CD4-positive, CD25-positive, alpha-beta regulatory T cell (primary cell): ENCODE data around the gene COIL. TPM values are rescaled to one million over a fixed set of nuclear protein-coding genes. Genes with fewer than 3 reads are reported as not detected.

Experiments
- ATAC-seq, 2 donors: fragments of 150-1000 bp; cut with Tn5 transposase; one replicate each; pipeline ENCODE4 v1.10.0; 2021; ENCODE audit warnings: low read depth in 2 of 2, moderate number of reproducible peaks in 2 of 2, moderate library complexity in 1 of 2
- DNase-seq, 3 donors: peaks; one replicate each; pipeline versions ENCODE4 v3.0.0 to v3.0.0-alpha.2; 2012 to 2022; ENCODE audit warnings: mixed read lengths in 1 of 3
- H3K27ac ChIP-seq: one replicate; pipeline ENCODE4 v1.7.0; 2013; ENCODE audit warnings: mild to moderate bottlenecking, low read length; ENCODE audit not compliant: insufficient read depth, poor library complexity, severe bottlenecking
- H3K27me3 ChIP-seq: one replicate; pipeline ENCODE4 v1.7.0; 2013; ENCODE audit warnings: low read length; ENCODE audit not compliant: control insufficient read depth, insufficient read depth
- H3K36me3 ChIP-seq: one replicate; pipeline ENCODE4 v1.7.0; 2013; ENCODE audit warnings: mild to moderate bottlenecking, low read length, moderate library complexity; ENCODE audit not compliant: control insufficient read depth, insufficient read depth
- H3K4me1 ChIP-seq: 2 replicates; pipeline ENCODE4 v1.7.0; 2013; ENCODE audit warnings: mild to moderate bottlenecking, low read length; ENCODE audit not compliant: insufficient read depth, control insufficient read depth, poor library complexity, severe bottlenecking
- H3K4me3 ChIP-seq: one replicate; pipeline ENCODE4 v1.7.0; 2013; ENCODE audit warnings: low read depth, mild to moderate bottlenecking, low read length, moderate library complexity
- H3K9me3 ChIP-seq, 2 experiments: 1 replicate in 1 of 2; 2 replicates in 1 of 2; pipeline ENCODE4 v1.7.0; 2013; ENCODE audit warnings: low read length in 2 of 2, mild to moderate bottlenecking in 1 of 2, moderate library complexity in 1 of 2; ENCODE audit not compliant: control insufficient read depth in 2 of 2
- H3K27ac Mint-ChIP-seq, 3 donors: one replicate each; pipeline ENCODE4 v1.8.0; 2020 to 2022; ENCODE audit warnings: mild to moderate bottlenecking in 3 of 3, mixed read lengths in 3 of 3, moderate library complexity in 2 of 3
- H3K27me3 Mint-ChIP-seq: one replicate; pipeline ENCODE4 v1.8.0; 2022; ENCODE audit warnings: mild to moderate bottlenecking, mixed read lengths
- H3K36me3 Mint-ChIP-seq: one replicate; pipeline ENCODE4 v1.8.0; 2020; ENCODE audit warnings: mixed read lengths
- H3K4me1 Mint-ChIP-seq, 4 donors: one replicate each; pipeline ENCODE4 v1.8.0; 2020 to 2022; ENCODE audit warnings: mixed read lengths in 4 of 4, mild to moderate bottlenecking in 1 of 4
- H3K4me3 Mint-ChIP-seq, 4 donors: one replicate each; pipeline ENCODE4 v1.8.0; 2020 to 2022; ENCODE audit warnings: mild to moderate bottlenecking in 4 of 4, mixed read lengths in 4 of 4, moderate library complexity in 3 of 4
- H3K9me3 Mint-ChIP-seq, 7 donors: one replicate each; pipeline ENCODE4 v1.8.0; 2020 to 2022; ENCODE audit warnings: mixed read lengths in 7 of 7, mild to moderate bottlenecking in 3 of 7, moderate library complexity in 2 of 7
- polyA plus RNA-seq, 4 donors: library from polyadenylated mRNA; unstranded; fragments of 300-500 nt; fragmentation: Illumina TruSeq; gene quantifications; one replicate each; pipeline ENCODE4 v1.2.3, GENCODE V29; 2021
- total RNA-seq: library from RNA; stranded (reverse); gene quantifications from one replicate; pipeline ENCODE4 v1.2.3, GENCODE V29; 2022

The COIL gene
- total and polyA plus RNA-seq, 5 donors from 2014 or later, result 15.4 to 21.4 (median 18.6) TPM

DNA sequence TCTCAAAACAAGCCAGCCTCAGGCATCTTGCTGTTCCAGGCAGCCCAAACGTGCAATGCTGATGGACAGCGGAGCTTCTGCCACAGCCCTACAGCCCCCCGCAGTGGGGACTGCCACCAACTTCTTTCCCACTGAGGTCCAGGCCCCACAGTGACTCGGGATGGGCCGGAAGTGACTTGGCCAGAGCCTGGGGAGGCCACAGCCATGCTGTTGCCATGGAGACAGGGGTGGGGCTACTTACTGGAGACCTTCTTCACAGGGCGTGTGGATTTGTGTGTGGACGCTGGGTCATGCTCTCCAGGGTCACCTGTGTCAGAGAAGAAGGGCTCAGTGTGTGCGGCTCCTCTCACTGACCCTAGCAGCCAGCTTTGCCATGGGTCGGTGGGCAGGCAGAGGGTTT lies 62.0 kb downstream of the COIL start:
- H3K27me3 Mint-ChIP-seq, result no peaks in the 10 kb centered on the region
- H3K9me3 ChIP-seq, result no peaks in the 10 kb centered on the region
- no peak overlapping the region for H3K27ac ChIP-seq
- H3K9me3 Mint-ChIP-seq, result no peaks in the 10 kb centered on the region
- H3K4me1 ChIP-seq, result no peaks in the 10 kb centered on the region
- no peak overlapping the region for H3K27ac Mint-ChIP-seq
- DNase-seq (no peak), ATAC-seq (no peak)
- no peaks in the 10 kb centered on the region for H3K27me3 ChIP-seq
- peaks cover 0 to 13% (median 6%) of the 10 kb centered on the region in 4 donors for H3K4me1 Mint-ChIP-seq
- no peak overlapping the region for H3K4me3 ChIP-seq
- no peak overlapping the region for H3K4me3 Mint-ChIP-seq
- peaks cover 92% of the 10 kb centered on the region for H3K36me3 ChIP-seq
- H3K36me3 Mint-ChIP-seq, result peaks cover 54% of the 10 kb centered on the region

GRCh38 chr17:56897646-56898424 lies 63.0 kb downstream of the COIL start:
- DNase-seq (no peak), ATAC-seq (no peak)
- H3K27ac Mint-ChIP-seq, result peak overlapping the region in 2 of 3 donors; percentile 10 to 11
- H3K9me3 Mint-ChIP-seq, result no peaks in the 10 kb centered on the region
- Histone ChIP-seq H3K9me3 (no peaks in the 10 kb centered on the region), H3K27me3 (no peaks in the 10 kb centered on the region), H3K36me3 (peaks cover 94% of the 10 kb centered on the region), H3K4me3 (no peak overlapping the region), H3K27ac (no peak overlapping the region), H3K4me1 (no peaks in the 10 kb centered on the region)
- peaks cover 0 to 13% (median 4%) of the 10 kb centered on the region in 4 donors for H3K4me1 Mint-ChIP-seq
- no peaks in the 10 kb centered on the region for H3K27me3 Mint-ChIP-seq
- H3K36me3 Mint-ChIP-seq, result peaks cover 56% of the 10 kb centered on the region
- H3K4me3 Mint-ChIP-seq, result no peak overlapping the region

DNA sequence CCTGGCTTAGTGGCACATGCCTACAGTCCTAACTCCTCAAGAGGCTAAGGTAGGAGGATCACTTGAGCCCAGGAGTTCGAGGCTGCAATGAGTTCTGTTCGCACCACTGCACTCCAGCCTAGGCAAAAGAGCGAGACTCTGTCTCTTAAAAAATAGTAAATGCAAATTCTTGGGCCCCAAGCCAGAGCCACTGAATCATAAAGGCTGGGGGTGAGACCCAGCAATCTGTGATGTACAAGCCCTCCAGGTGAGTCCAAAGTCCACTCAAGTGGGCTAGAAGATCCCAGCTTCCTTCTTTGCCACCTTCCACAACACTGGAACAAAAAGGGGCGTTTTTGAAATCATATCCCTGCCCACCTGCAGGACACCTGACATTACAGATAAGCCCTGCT lies 63.9 kb downstream of the COIL start:
- H3K27ac ChIP-seq, result no peak overlapping the region
- H3K4me3 ChIP-seq, result no peak overlapping the region
- peaks cover 0 to 14% (median 7%) of the 10 kb centered on the region in 4 donors for H3K4me1 Mint-ChIP-seq
- H3K4me1 ChIP-seq, result no peaks in the 10 kb centered on the region
- no peaks in the 10 kb centered on the region for H3K9me3 Mint-ChIP-seq
- H3K27me3 ChIP-seq, result no peaks in the 10 kb centered on the region
- DNase-seq (no peak), ATAC-seq (no peak)
- H3K36me3 ChIP-seq, result peaks cover 94% of the 10 kb centered on the region
- no peaks in the 10 kb centered on the region for H3K27me3 Mint-ChIP-seq
- no peak overlapping the region for H3K4me3 Mint-ChIP-seq
- no peaks in the 10 kb centered on the region for H3K9me3 ChIP-seq
- peaks cover 60% of the 10 kb centered on the region for H3K36me3 Mint-ChIP-seq
- no peak overlapping the region for H3K27ac Mint-ChIP-seq

DNA sequence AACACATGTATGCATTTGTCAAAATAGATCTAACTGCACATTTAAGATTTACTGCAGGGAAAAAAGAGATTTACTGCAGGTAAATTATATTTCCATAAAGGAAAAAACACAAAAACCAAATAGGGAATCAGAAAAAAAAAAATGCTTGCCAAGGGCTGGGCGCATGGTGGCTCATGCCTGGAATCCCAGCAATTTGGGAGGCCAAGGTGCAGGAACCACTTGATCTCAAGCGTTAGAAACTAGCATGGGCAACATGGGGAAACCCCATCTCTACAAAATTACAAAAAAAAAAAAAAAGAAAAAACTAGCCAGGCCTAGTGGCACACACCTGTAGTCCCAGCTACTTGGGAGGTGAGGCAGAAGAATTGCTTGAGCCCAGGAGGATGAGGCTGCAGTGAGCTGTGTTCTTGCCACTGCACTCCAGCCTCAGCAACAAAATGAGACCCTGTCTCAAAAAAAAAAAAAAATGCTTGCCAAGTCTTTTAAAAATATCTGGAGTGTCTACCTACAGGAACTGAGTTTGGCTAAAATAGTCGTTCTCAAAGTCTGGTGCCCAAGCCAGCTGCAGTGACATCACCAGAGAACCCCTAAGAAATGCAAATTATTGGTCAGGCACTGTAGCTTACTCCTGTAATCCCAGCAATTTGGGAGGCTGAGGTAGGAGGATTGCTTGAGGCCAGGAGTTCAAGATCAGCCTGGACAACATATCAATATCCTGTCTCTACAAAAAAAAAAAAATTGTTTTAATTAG lies 64.5 kb downstream of the COIL start:
- ATAC-seq (no peak), DNase-seq (no peak)
- Histone ChIP-seq H3K36me3 (peaks cover 94% of the 10 kb centered on the region), H3K9me3 (no peaks in the 10 kb centered on the region), H3K27ac (no peak overlapping the region), H3K4me1 (no peaks in the 10 kb centered on the region), H3K27me3 (no peaks in the 10 kb centered on the region), H3K4me3 (no peak overlapping the region)
- Mint-ChIP-seq H3K9me3 (no peaks in the 10 kb centered on the region), H3K4me1 (peaks cover 0 to 13% (median 5%) of the 10 kb centered on the region in 4 donors), H3K27me3 (no peaks in the 10 kb centered on the region), H3K36me3 (peaks cover 56% of the 10 kb centered on the region), H3K27ac (no peak overlapping the region), H3K4me3 (no peak overlapping the region)

DNA sequence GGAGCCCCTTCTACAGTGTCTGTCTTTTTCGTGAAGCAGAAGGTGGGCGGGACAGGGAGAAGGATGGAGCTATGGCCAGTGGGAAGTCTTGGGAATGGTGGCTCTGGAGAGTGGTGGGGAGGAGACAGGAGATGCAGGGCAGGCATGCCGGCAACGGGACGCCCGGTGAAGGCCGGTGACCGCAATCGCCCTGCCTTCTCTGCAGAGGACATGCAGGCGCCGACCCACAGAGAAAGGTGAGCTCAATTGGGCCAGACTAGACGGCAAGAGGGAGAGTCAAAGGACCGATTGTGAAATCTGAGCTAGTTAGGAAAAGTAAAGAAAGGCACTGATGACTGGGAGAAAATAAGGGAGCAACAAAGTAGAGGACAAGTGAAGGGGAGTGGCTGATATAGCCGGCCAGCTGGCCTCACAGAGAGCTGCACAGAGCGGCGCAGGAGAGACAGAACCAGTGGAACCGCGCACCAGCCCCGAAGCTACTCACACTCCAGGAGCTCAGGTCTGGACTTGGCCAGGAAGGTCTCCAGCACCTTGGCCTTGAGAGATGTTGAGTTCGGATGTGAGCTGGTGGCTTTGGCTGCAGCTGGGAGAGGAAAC lies 65.9 kb downstream of the COIL start:
- Histone ChIP-seq H3K9me3 (no peaks in the 10 kb centered on the region), H3K4me1 (no peaks in the 10 kb centered on the region), H3K4me3 (no peak overlapping the region), H3K27ac (no peak overlapping the region), H3K27me3 (no peaks in the 10 kb centered on the region), H3K36me3 (peaks cover 93% of the 10 kb centered on the region)
- no peaks in the 10 kb centered on the region for H3K27me3 Mint-ChIP-seq
- ATAC-seq, result no peak
- H3K4me1 Mint-ChIP-seq, result peaks cover 0 to 10% (median 3%) of the 10 kb centered on the region in 4 donors
- H3K9me3 Mint-ChIP-seq, result no peaks in the 10 kb centered on the region
- H3K27ac Mint-ChIP-seq, result peak overlapping the region in 1 of 3 donors; percentile 15
- H3K36me3 Mint-ChIP-seq, result peaks cover 59% of the 10 kb centered on the region
- no peak for DNase-seq
- no peak overlapping the region for H3K4me3 Mint-ChIP-seq

GRCh38 chr17:56893503-56893902 lies 67.3 kb downstream of the COIL start:
- Mint-ChIP-seq H3K4me1 (peaks cover 0 to 10% (median 3%) of the 10 kb centered on the region in 4 donors), H3K27me3 (no peaks in the 10 kb centered on the region), H3K27ac (peak overlapping the region in 2 of 3 donors; percentile 75 to 82), H3K36me3 (peaks cover 54% of the 10 kb centered on the region), H3K9me3 (peaks cover 0 to 5% (median under 1%) of the 10 kb centered on the region in 7 donors), H3K4me3 (no peak overlapping the region)
- Histone ChIP-seq H3K9me3 (peaks cover 4 to 5% of the 10 kb centered on the region in 2 experiments), H3K4me1 (no peaks in the 10 kb centered on the region), H3K27ac (no peak overlapping the region), H3K27me3 (no peaks in the 10 kb centered on the region), H3K36me3 (peaks cover 90% of the 10 kb centered on the region), H3K4me3 (no peak overlapping the region)
- no peak for DNase-seq
- no peak for ATAC-seq

DNA sequence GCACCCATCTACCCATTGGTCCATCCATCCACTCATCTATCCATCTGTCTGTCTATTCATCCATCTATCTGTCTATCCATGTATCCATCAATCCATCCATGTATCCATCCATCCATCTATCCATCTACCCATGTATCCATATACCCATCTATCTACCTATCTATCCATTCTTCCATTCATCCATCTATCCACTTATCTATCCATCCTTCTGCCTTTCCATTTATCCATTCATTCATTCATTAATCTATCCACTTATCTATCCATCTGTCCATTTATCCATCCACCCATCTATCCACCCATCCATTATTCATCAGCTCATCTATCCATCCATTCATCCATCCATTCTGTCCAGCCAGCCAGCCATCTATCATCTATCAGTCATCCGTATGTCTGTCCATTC lies 68.5 kb downstream of the COIL start:
- peaks cover 91% of the 10 kb centered on the region for H3K36me3 ChIP-seq
- peaks cover 0 to 15% (median 2%) of the 10 kb centered on the region in 7 donors for H3K9me3 Mint-ChIP-seq
- ATAC-seq (no peak), DNase-seq (no peak)
- H3K27me3 ChIP-seq, result no peaks in the 10 kb centered on the region
- H3K4me1 Mint-ChIP-seq, result peaks cover 0 to 7% (median 0%) of the 10 kb centered on the region in 4 donors
- peak overlapping the region in 1 of 3 donors; percentile 0 for H3K27ac Mint-ChIP-seq
- no peak overlapping the region for H3K4me3 Mint-ChIP-seq
- peaks cover 13 to 14% of the 10 kb centered on the region in 2 experiments for H3K9me3 ChIP-seq
- H3K27ac ChIP-seq, result no peak overlapping the region
- peaks cover 54% of the 10 kb centered on the region for H3K36me3 Mint-ChIP-seq
- no peaks in the 10 kb centered on the region for H3K27me3 Mint-ChIP-seq
- no peak overlapping the region for H3K4me3 ChIP-seq
- H3K4me1 ChIP-seq, result no peaks in the 10 kb centered on the region
